DOHH2 (cell line): ENCODE measurements around the gene RIPK4.

ENCODE experiments used
- CTCF ChIP-seq: fragments of 200-600 bp; sonication (generic); IDR thresholded peaks from one replicate; pipeline ENCODE4 v1.5.1; 2014; ENCODE audit warnings: antibody characterized with exemption, mild to moderate bottlenecking, low read depth, low read length; ENCODE audit not compliant: poor library complexity, severe bottlenecking
- EZH2phosphoT487 ChIP-seq: fragments of 200-600 bp; sonication (generic); IDR thresholded peaks from 2 replicates; pipeline ENCODE4 v1.6.1; 2017; ENCODE audit warnings: borderline replicate concordance, mild to moderate bottlenecking, antibody characterized with exemption, low read length, moderate library complexity, mixed read lengths

DNA sequence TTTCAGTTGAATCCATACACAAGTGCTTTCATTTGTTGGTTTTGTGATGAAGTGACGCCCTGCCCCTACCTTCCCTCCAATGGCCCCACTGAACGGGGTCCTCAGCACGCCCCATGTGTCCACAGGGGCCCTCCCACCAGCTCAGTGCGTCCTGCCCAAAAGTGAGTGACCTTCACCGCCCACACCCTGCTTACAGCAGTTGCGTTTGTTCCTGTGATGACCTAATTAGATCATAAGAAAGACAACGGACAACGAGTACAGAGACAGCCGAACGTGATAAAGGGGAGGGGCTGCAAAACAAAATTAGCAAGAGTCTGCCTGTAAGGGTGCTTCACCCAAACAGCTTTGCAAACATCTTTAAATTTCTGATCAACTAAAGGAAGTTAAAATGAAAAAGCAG is 38.2 kb upstream of the RIPK4 start:
- no peak for TF ChIP-seq CTCF
- TF ChIP-seq EZH2phosphoT487, result no peak
